SU-DHL-6 (cell line): Measurements from ENCODE around the gene TMEM151B.

Source experiments
- H2AFZ ChIP-seq: fragments of 200-600 bp; sonication (generic); 2 replicates; pipeline ENCODE4 v1.6.1; 2014; ENCODE audit warnings: low read depth, mild to moderate bottlenecking, moderate library complexity, mixed read lengths, antibody characterized with exemption, low read length; ENCODE audit not compliant: severe bottlenecking
- H3F3A ChIP-seq: fragments of 200-600 bp; shearing (Covaris generic); 2 replicates; pipeline ENCODE4 v1.6.0; 2016; ENCODE audit warnings: antibody characterized with exemption, mild to moderate bottlenecking; ENCODE audit not compliant: insufficient read depth
- H3K27ac ChIP-seq: fragments of 200-600 bp; sonication (generic); 2 replicates; pipeline ENCODE4 v1.5.1; 2016; ENCODE audit warnings: low read depth, mild to moderate bottlenecking, low read length, moderate library complexity, mixed read lengths
- H3K27me3 ChIP-seq: fragments of 200-600 bp; sonication (generic), shearing (Covaris generic); 2 replicates; pipeline ENCODE4 v1.6.0; 2014; ENCODE audit warnings: mild to moderate bottlenecking, low read length
- H3K36me3 ChIP-seq: fragments of 200-600 bp; sonication (generic); 2 replicates; pipeline ENCODE4 v1.6.1; 2014; ENCODE audit warnings: mild to moderate bottlenecking, low read length, mixed read lengths
- H3K4me2 ChIP-seq: fragments of 300-600, 200-600 bp; shearing (Covaris generic), sonication (generic); 2 replicates; pipeline ENCODE4 v1.6.0; 2014; ENCODE audit warnings: low read length, low read depth, mild to moderate bottlenecking; ENCODE audit not compliant: poor library complexity, severe bottlenecking
- H3K4me3 ChIP-seq: fragments of 200-600 bp; sonication (generic); 2 replicates; pipeline ENCODE4 v1.5.1; 2014; ENCODE audit warnings: antibody characterized with exemption, low read length, mild to moderate bottlenecking, mixed read lengths; ENCODE audit not compliant: insufficient read depth, poor library complexity, severe bottlenecking
- H3K79me2 ChIP-seq: fragments of 200-600 bp; sonication (generic); 2 replicates; pipeline ENCODE4 v1.6.1; 2014; ENCODE audit warnings: mild to moderate bottlenecking, low read length, moderate library complexity; ENCODE audit not compliant: insufficient read depth
- H3K9ac ChIP-seq: fragments of 200-600 bp; sonication (generic); 2 replicates; pipeline ENCODE4 v1.7.0; 2014; ENCODE audit warnings: mild to moderate bottlenecking, low read length
- H3K9me2 ChIP-seq: fragments of 200-600 bp; sonication (generic); replicated peaks from 2 replicates; pipeline ENCODE4 v1.6.1; 2014; ENCODE audit warnings: low read length; ENCODE audit not compliant: insufficient read depth
- H3K9me3 ChIP-seq: fragments of 200-600 bp; sonication (generic); 2 replicates; pipeline ENCODE4 v1.6.1; 2014; ENCODE audit warnings: low read length, mixed read lengths; ENCODE audit not compliant: insufficient read depth
- H4K20me1 ChIP-seq: fragments of 200-600 bp; sonication (generic); 2 replicates; pipeline ENCODE4 v1.6.1; 2014; ENCODE audit warnings: low read depth, mild to moderate bottlenecking, antibody characterized with exemption, low read length, moderate library complexity, mixed read lengths
- EZH2phosphoT487 ChIP-seq: fragments of 200-600 bp; sonication (generic), shearing (Covaris generic); conservative IDR thresholded peaks from 2 replicates; pipeline ENCODE4 v1.6.1; 2018; ENCODE audit warnings: mild to moderate bottlenecking, antibody characterized with exemption, low read length, moderate library complexity, mixed read lengths
- TF ChIP-seq, protein P1 (sequence below): fragments of 200-600 bp; sonication (generic); IDR thresholded peaks from one replicate; pipeline ENCODE4 v1.5.1; 2017; ENCODE audit warnings: antibody characterized with exemption, mild to moderate bottlenecking, low read length, moderate library complexity; ENCODE audit not compliant: insufficient read depth, poor library complexity, severe bottlenecking

The TMEM151B gene

DNA sequence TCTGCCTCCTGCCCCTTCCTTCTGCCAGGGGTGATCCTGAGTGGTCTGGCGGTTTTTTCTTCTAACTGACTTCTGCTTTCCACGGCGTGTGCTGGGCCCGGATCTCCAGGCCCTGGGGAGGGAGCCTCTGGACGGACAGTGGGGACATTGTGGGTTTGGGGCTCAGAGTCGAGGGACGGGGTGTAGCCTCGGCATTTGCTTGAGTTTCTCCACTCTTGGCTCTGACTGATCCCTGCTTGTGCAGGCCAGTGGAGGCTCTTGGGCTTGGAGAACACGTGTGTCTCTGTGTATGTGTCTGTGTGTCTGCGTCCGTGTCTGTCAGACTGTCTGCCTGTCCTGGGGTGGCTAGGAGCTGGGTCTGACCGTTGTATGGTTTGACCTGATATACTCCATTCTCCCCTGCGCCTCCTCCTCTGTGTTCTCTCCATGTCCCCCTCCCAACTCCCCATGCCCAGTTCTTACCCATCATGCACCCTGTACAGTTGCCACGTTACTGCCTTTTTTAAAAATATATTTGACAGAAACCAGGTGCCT, 36.6 kb upstream of the TMEM151B start:
- no peak overlapping the region for H3K4me2 ChIP-seq
- no peaks in the 10 kb centered on the region for H3K9me3 ChIP-seq
- H3K36me3 ChIP-seq = no peaks in the 10 kb centered on the region
- H3K9me2 ChIP-seq = no peaks in the 10 kb centered on the region
- no peak overlapping the region for H3K9ac ChIP-seq
- no peaks in the 10 kb centered on the region for H3K27me3 ChIP-seq
- H3K27ac ChIP-seq = no peak overlapping the region
- 0 out of 2 replicates have a peak, but pooled peaks cover 4% of the 10 kb centered on the region for H3K79me2 ChIP-seq
- no peak overlapping the region for H3K4me3 ChIP-seq
- no peaks in the 10 kb centered on the region for H4K20me1 ChIP-seq
- no peak for TF ChIP-seq EZH2phosphoT487
- TF ChIP-seq, protein P1, sequence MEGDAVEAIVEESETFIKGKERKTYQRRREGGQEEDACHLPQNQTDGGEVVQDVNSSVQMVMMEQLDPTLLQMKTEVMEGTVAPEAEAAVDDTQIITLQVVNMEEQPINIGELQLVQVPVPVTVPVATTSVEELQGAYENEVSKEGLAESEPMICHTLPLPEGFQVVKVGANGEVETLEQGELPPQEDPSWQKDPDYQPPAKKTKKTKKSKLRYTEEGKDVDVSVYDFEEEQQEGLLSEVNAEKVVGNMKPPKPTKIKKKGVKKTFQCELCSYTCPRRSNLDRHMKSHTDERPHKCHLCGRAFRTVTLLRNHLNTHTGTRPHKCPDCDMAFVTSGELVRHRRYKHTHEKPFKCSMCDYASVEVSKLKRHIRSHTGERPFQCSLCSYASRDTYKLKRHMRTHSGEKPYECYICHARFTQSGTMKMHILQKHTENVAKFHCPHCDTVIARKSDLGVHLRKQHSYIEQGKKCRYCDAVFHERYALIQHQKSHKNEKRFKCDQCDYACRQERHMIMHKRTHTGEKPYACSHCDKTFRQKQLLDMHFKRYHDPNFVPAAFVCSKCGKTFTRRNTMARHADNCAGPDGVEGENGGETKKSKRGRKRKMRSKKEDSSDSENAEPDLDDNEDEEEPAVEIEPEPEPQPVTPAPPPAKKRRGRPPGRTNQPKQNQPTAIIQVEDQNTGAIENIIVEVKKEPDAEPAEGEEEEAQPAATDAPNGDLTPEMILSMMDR = no peak
- H2AFZ ChIP-seq = no peak overlapping the region
- peaks cover 4% of the 10 kb centered on the region for H3F3A ChIP-seq

DNA sequence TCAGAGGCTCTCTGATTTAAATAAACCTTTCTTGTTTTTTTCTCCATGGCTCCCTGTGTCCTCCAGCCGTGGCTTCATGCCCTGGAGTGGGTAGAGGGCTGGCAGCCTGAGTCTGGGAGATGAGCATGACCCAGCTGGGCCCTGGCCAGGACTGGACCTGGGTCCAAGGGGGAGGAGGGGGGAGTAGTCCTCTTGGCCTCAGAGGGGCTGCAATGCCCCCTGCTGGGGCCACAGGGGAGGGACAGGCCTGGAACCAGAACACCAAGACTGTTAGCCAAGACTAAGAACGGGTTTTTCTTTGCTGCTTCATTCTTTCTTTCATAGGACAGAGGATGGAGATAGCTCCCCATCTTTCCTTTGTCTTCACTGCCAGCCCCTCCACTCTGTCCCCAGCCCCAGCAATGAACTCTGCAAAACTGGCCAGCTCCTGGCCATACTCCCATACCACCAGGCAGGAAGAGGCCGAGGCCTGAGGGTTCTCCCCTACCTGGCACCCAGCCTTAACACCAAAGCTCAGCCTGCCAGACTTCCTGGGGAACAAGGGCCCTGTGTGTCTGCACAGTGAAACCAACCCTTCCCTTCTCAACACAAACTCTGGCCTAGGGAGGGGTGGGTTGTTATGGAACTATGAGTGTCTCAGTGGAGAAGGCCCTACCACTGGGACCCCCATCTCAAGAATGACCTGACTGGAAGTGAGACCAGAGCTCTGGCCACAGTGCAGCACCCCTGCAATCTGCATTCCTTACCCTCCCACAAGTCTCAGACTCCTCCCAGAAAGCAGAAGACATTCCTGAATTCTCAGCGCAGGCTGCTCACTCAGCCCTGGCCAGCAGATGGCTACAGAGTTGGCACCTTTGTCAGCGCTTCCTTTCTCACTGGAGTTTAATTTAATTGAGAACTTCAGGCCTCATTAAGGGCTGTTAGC, 35.9 kb upstream of the TMEM151B start:
- Histone ChIP-seq H3K4me3 (no peak overlapping the region), H4K20me1 (no peaks in the 10 kb centered on the region), H3K4me2 (no peak overlapping the region), H3K9ac (no peak overlapping the region), H2AFZ (no peak overlapping the region), H3K36me3 (no peaks in the 10 kb centered on the region), H3K9me3 (no peaks in the 10 kb centered on the region), H3K27me3 (no peaks in the 10 kb centered on the region), H3F3A (peaks cover 4% of the 10 kb centered on the region), H3K9me2 (no peaks in the 10 kb centered on the region), H3K79me2 (no peaks in the 10 kb centered on the region), H3K27ac (no peak overlapping the region)
- TF ChIP-seq EZH2phosphoT487 = no peak
- TF ChIP-seq, protein P1 = peak; percentile 96

DNA sequence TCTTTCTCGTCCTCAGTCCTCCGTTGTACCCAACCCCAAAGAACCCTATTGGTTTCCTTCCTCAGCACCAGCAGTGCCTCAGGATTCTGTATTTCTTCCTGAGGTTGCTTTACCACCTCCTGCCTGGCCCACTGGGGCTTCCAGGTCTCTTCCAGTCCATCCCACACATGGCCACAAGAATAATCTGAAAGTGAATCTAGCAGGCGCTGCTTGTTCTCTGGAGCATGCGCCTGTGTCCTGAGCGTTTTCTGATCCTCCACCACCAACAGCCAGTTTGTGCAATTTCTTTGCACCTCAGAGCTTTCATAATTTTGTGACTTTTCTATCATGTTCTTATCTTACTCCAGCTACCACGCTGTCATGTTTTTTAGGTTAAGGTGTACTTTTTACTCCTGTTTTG, 35.0 kb upstream of the TMEM151B start:
- Histone ChIP-seq H3K9me3 (no peaks in the 10 kb centered on the region), H3F3A (peaks cover 4% of the 10 kb centered on the region), H3K27me3 (no peaks in the 10 kb centered on the region), H3K9ac (no peak overlapping the region), H3K4me2 (no peak overlapping the region), H3K27ac (no peak overlapping the region), H3K4me3 (no peak overlapping the region), H3K79me2 (no peaks in the 10 kb centered on the region), H3K36me3 (no peaks in the 10 kb centered on the region), H2AFZ (no peak overlapping the region), H4K20me1 (no peaks in the 10 kb centered on the region), H3K9me2 (no peaks in the 10 kb centered on the region)
- TF ChIP-seq EZH2phosphoT487 = no peak
- TF ChIP-seq, protein P1 = no peak
